IPS DF 19.7 (cell line): ENCODE measurements around the gene ZNF79.
"Not testable (repeated sequence)": the region's sequence is repeated elsewhere in the genome, so short reads cannot be mapped to it uniquely, and the experiment has no call there.

Experiments
- DNase-seq: peaks from one replicate; pipeline ENCODE4 v3.0.0-alpha.2; 2013; ENCODE audit warnings: low read depth, low spot score

The ZNF79 gene

DNA sequence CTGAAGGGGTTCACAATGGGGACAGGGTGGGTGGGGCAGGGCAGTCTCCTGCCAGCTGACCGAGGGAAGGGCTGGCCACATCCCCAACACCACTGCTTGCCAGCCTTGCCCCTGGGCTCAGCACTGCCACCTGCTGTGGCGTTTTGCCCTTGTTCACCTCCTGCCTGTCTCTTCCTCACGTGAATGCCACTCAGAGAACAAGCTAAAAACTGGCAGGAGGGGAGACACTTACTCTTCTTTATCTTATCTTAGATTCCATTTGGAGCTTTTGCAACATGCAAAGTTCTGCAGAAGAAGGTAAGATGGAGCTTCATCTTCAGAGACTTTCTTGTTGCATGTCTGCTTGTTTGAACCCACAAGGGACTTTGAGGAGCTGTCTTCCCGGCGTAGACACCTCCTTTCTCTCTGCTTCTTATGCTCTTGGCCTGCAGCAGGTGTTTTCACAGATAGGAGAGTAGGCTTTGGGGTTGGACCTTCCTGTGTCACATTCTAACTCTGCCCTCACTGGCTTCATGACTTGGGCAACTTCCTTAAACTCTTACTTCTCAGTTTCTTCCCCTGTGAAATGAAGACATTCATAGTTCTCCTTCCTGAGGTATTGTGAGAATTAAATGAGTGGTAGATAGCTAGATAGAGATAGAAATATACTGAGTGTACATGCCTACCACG is 31.3 kb downstream of the ZNF79 start:
- no peak for DNase-seq

DNA sequence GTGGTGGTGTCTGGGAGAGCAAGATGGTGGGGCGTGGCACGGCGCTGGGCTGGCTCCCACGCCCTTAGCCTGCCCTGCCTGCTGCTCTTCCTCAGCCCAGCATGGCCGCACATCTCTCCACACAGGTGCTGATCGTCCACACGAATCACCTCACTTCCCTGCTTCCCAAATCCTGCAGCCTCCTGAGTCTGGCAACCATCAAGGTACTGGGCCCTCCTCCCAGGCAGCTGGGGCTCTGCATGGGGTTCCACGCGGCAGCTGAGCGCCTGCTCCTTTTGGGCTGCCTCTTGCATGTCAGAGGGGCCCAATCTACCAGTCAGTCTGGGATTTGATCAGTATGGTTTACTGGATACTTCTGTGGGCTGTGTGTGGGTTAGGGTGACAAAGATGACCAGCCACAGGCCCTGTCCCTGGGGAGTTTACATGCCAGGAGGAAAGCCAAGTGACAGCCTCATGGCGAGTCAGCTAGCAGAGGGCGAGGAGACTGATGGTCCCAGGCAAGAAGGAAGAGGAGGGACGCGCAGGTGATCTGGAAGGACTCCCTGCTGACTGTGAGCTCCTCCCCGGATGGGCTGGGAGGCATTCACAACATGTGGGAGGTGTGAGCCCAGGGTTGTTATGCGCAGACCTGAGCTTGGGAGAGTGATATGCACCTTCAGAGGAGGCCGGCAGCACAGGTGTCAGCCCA is 33.2 kb downstream of the ZNF79 start:
- DNase-seq: no peak

DNA sequence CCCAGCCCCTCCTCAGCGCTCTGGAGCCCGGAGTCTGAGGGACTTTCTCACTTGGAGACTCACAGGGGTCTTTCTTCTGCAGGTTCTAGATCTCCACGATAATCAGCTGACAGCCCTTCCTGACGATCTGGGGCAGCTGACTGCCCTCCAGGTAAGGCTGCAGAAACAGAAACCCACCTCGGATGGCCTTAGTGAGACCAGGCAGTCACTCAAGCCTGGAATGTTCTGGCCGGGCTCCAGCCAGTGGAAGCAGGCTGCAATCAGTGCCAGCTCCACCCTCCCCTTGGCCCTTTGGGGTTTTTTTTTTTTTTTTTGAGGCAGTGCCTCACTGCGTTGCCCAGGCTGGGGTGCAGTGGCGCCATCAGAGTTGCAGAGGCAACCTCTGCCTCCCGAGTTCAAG is 34.7 kb downstream of the ZNF79 start:
- no peak for DNase-seq

DNA sequence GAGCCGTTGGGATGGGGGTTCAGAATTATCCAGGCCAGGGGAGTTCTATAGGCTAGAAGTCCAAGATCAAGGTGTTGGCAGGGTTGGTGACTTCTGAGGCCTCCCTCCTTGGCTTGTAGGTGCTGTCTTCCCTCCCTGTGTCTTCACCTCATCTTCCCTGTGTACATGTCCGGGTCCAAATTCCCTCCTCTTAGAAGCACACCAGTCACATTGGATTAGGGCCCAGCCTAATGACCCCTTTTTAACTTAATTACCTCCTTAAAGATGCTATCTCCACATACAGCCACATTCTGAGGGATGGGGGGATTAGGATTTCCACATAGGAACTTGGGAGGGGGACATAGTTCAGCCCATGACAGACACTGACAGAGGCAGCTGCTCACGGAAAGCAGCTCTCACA is 39.2 kb downstream of the ZNF79 start:
- DNase-seq: no peak

DNA sequence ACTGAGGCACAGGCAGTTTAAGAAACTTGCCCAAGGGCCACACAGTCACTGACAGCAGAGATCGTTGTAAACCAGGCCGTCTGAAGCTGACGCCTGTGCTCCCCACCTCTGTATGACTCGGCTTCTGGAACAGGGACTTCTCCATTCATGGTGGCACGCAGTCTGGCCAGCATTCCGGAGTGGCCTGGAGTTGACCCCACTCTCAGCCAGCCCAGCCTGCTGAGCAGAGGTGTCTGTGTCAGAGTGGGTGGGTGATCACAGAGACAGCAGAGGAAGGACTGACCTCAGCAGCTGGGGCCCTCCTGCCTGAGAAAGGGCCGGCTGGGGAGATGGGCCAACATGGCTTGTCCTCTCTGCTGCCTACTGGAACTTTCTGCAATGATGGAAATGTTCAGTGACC is 39.7 kb downstream of the ZNF79 start:
- no peak for DNase-seq

DNA sequence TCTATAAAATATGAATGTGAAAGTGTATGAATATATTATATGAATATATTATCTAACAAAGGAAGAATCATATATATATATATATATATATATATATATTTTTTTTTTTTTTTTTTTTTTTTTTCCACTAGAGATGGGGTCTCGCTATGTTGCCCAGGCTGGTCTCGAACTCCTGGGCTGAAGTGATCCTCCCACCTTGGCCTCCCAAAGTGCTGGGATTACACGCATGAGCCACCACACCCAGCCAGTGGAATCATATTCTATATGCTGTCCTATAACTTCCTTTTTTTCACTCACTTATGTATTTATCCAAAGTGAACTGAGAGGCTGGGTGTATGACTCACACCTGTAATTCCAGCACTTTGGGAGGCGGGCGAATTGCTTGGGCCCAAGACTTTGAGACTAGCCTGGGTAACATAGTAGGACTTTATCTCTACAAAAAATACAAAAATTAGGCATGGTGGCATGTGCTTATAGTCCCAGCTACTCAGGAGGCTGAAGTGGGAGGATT is 42.3 kb downstream of the ZNF79 start:
- not testable (repeated sequence) for DNase-seq

DNA sequence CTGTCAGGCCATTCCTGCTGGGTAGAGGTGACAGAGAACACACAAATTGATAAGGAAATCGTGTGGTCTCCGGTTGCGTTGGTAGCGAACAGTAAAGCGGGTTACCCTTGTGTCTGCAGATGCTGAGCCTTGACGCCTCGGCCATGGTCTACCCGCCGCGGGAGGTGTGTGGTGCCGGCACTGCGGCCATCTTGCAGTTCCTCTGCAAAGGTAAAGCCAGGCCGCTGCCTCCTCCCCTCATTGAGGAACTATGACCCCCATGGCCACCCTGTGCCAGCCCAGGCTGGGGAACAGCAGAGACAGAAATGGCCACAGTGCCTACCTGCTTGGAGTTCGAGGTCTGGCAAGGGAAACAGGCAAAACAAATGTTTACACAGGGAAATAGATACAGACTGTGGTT is 43.4 kb downstream of the ZNF79 start:
- DNase-seq: no peak

DNA sequence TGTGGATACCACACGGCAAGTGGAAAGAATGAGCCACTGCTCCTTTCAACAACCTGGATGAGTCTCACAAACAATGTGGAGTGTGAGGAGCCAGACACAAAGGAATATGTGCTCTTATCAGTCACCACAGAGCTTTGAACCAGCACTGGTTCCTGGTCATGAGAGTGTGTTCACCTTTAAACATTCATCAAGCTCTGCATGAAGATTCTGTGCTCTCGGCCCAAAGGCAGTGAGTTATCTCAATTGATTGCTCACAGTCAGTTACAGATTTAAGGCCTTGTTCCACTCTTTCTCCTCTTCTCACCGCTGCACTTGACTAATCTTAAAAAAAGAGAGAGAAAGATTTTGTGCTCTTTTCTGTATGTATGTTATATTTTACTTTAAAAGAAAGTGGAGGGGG is 46.5 kb downstream of the ZNF79 start:
- DNase-seq: no peak

DNA sequence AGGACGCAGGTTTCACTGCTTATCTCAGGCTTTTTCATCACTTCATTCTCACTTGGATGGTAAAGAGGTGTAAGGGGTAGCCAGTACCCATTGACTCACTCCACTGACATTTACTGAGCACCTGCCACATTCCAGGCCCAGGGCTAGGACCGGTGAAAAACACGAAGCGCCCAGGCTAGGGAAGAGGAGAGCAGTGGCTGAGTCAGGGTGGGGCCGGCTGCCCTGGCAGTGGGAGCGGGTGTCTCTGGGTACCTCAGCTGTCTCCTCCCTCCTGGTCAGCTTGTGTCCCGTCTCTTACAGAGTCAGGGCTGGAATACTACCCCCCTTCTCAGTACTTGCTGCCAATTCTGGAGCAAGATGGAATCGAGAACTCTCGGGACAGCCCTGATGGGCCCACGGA is 49.3 kb downstream of the ZNF79 start:
- DNase-seq: no peak

DNA sequence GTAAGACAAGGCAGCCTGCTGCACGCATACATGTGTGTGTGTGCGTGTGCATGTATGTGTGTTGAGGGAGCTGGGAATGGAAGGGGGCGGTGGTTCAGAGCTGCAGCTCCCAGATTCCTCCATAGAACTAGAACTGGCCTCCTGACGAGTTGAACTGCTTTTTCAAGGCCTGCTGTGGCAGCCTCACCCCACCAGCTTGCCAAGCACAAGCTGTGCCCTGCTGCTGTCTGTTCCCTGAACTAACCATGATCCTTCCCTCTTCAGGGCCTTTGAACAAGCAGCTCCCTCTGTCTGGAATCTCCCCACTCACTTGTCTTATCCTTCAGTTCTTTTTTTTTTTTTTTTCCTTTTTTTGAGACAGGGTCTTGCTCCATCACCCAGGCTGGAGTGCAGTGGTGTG is 49.8 kb downstream of the ZNF79 start:
- DNase-seq: no peak

DNA sequence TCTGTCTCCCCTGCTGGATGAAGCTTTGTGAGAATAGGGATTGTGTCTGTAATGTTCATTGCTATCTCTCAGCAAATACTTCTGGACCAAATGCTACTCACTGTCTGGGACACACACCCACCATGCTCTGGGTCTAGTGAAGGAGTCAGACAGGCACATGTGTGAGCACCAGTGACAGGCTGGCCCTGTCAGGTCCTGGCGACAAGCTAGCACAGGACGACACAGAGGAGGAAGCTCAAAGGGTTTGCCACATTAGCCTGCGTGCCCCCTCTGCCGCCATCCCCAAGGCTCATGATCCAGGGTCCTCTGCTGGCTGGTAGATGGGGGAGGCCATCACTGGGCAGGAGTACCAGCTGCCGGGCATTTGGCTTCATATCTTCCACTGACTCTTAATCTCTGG is 50.4 kb downstream of the ZNF79 start:
- no peak for DNase-seq

DNA sequence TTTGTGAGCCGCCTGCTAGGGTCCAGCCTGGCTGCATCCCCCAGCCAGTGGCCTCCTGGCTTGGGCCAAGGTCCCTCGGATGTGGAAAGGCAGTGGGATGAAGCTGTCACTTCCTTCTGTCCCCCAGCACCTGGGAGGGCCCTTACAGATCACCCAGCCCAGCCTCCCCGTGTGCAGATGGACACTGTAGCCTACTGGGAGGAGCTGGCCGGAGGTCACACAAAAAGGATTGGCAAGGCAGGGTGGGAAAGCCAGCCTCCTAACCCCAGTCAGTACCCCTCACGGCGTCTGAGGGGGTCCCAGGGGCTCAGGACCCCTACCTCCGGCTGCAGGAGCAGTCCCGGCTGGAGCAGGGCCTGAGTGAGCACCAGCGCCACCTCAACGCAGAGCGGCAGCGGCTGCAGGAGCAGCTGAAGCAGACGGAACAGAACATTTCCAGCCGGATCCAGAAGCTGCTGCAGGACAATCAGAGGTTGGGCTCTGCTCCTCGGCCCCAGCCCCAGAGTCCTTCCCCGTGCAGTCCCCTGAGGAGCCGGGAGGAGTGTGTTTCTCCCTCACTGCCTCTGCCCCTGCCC is 55.4 kb downstream of the ZNF79 start:
- DNase-seq: no peak

DNA sequence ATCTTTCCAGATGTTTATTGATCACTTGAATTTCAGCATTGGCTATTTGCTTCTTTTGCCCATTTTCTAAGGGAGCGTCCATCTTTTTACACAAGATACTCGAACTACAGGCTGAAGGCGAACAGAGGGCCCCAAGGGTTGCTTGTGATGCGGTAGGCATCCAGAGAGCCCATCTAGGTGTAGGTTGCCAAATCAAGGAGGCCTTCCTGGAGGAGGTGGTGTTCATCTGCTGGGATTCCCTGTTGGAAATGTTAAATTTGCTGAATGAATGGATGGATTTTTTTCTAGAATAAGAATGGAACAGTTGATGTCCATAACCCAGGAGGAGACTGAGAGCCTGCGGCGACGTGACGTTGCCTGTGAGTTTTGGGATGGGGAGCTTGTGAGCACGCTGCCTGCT is 58.5 kb downstream of the ZNF79 start:
- no peak for DNase-seq

DNA sequence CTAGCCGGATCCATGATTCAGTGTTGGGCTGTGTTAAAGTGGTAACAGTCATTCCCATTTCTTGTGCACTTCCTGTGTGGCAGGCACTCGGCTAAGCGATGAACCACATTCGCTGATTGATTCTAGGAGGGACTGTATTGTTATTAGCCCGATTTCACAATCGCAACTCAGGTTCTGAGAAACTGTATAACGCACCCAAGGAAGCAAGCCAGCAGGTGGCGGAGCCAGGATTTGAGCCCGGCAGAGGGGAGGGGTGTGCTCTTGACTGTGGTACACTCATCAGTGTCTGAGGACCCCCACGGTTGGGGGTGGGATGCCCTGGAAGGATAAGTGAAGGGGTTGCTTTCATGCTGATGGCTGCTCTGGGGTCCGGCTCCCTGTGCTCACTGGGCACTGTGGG is 61.8 kb downstream of the ZNF79 start:
- no peak for DNase-seq

DNA sequence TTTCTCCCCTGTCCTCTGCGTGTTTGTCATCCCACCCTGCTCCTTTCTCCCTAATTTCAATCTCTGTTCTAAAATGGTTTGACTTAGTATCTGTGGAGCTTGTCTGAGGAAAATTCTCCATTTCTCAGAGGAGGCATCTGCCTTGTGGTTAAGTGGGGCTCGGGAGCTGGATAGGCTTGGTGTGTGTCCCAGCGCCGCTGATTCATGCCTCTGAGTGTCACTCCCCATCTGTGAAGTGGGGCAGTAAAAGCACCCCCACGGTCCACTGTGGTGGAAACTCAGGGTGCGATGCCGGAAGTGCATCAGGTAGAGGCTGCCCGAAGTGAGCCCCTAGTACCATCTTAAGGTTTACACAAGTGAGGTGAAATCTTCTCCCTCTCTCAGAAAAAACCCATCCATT is 64.8 kb downstream of the ZNF79 start:
- DNase-seq: no peak

DNA sequence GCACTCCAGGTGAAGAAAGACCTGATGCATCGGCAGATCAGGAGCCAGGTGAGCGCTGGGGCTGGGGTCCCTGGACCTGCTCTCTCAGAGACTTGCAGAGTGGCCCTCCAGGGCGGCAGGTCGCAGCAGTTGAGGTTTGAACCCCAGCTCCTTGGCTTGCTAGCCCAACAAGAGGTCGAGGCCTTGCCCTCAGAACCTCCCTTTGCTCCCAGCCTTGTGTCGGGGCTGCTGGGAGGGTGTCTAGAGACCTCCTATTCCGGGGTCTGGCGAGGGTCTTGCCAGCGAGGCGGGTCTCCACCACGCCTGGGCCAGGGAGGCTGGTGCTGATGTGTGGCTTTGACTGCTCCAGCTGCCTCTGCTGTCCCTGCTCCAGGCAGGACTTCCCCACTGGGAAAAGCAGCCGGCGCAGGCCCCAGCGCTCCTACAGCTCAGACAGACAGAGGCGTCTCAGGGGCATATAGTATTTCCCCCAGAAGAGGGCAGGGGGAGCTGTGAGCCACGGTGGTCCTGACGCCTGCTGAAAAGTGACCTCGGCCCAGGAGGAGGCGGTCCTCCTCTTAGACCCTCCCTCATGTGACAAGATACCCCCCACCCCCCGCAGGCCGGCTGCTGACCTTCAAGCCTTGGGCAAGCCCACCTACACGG is 65.4 kb downstream of the ZNF79 start:
- DNase-seq: peak; percentile 64

DNA sequence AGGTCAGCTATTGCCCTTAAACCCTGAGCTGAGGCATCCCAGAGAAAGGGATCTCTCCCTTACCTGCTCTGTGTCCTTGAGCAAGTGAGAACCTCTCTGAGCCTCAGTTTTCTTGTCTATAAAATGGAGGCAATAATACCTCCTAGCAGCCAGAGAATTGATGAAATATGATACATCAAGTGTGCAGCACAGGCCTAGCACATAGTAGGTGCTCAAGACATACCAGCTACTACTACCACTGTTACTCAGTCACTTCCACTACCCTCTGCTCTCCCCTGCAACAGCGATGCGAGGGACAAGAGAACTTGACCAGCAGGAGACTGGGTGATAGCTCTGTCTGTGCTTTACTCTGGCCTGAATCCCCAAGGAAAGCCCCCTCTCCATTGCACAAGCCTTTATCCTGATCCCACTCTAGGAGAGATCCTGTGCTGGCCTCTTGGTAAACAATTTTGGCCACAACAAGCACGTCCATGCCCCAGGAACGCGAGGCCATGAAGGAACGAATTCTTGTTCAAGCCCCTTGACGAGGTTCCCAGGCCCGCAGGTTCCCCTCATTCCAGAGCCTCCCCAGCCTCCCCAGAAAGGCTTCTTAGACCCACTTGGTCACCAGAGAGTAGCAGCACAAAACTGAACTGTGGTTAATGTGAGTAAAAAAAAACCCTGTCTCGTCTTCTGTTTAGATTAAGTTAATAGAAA is 66.5 kb downstream of the ZNF79 start:
- DNase-seq: no peak

DNA sequence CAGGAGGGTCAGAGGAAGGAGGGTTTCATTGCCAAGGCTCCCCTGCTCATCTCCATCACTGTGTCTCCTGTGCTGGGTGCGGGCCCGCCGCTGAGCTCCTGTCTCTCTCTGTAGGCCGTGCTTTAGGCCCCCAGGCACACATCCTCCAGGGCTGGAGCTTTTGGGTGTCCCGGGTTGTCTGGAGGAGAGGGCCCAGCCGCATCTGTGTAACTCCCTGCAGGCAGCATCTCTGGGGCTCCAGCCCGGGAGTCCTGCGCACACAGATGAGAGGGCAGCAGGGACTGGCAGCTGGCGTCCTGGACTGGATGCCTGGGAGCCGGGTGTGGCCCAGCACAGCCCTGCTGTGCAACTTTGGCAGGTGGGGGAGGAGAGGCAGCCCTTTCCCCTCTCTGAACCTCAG is 67.3 kb downstream of the ZNF79 start:
- no peak for DNase-seq

DNA sequence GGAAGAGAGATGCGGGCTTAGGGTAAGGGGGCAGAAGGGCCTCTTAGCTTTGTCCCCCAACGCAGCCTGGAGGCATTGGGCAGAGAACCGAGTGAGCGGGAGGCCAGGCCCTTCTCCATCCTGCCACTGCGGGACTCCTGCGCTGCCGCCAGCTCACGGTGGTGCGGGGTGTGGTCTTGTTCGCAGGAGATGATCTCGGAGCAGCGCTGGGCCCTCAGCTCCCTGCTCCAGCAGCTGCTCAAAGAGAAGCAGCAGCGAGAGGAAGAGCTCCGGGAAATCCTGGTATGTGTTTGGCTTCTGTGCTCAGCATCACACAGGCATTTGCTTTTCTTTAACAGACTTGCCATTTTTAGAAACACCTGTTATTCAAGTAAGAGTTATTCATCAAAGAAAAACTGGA is 68.4 kb downstream of the ZNF79 start:
- no peak for DNase-seq

DNA sequence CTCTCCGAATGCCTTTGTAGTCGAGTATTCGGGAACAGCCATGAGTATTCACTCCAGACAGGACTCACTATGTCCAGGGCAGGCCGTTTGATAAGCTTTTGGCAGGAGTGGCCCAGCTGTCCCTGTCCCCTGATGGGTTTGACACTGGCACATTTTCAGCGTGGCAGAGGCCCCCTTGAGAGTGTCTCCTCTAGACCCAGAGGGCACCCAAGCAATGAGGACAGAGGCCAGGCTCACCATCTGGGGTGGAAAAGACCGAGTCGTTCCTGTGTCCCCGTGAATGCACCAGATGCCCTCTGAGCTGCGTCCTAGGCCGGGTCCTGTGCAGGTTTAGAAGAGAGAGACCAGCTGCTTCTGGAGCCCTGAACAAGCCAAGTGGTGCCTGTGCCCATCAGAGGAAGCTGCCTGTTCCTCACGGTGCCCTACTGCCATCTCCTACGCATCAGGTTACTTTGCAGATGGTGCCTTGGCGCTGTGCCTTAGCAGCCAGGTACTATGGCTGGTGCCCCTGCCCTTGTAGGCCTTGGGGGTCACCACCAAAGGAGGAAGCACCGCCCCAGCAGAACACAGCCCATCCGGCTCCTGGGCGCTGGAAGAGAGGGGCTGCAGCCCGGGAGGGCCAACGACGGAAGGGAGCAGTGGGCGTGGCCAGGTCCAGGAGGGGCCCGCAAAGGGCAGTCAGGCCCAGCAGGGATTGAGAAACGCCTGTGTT is 69.6 kb downstream of the ZNF79 start:
- no peak for DNase-seq

DNA sequence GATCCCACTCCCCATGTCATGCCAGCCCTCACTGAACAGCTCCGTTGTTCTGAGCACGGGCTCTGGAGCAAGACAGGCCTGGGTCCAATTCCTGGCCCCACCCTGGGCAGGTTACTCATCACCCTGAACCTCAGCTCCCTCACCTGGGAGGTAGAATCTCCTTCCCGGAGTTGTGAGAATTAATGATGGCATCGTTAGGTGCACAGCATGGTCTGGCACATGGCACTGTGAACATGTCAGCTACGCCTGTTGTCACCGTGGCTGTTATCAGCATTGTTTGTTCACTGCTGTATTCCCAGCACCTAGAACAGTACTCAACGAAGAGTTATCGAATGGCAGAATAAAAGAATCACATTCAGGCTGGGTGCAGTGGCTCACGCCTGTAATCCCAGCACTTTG is 70.1 kb downstream of the ZNF79 start:
- no peak for DNase-seq
